Lung microvascular endothelial cell (primary cell): Measurements from ENCODE around the gene TSPAN13. TPM values are rescaled to one million over a fixed set of nuclear protein-coding genes. Genes with fewer than 3 reads are reported as not detected.
A peak's percentile ranks its signal among the peaks of the same experiment; 100 is the strongest.

Experiments
- DNase-seq, 2 donors: peaks; one replicate each; pipeline versions ENCODE4 v3.0.0 to v3.0.0-alpha.2; 2010; ENCODE audit warnings: low read depth in 2 of 2
- total RNA-seq: library from RNA; depleted of rRNA; stranded (reverse); fragments of >200 nt; gene quantifications from 2 replicates; pipeline ENCODE4 v1.2.1, GENCODE V29; 2014

The TSPAN13 gene
- 45.1 and 74.6 TPM in 2 replicates for total RNA-seq

GRCh38 chr7:16753102-16753931, at the start of gene TSPAN13:
Gene TSPAN13 (plus strand): TSS chr7:16753755. CDS start chr7:16753968, 213 bp downstream.
- peak; percentile 51 to 84 for DNase-seq

- no peak for DNase-seq
Measured at GRCh38 chr7:16708511-16708910, 45.0 kb upstream of the TSPAN13 start.

GRCh38 chr7:16708980-16709379, 44.6 kb upstream of the TSPAN13 start:
- peak in 1 of 2 donors; percentile 91 for DNase-seq

GRCh38 chr7:16710651-16711050, 42.9 kb upstream of the TSPAN13 start:
- no peak for DNase-seq

- DNase-seq, result no peak
Measured at GRCh38 chr7:16711730-16712129, 41.8 kb upstream of the TSPAN13 start.

GRCh38 chr7:16712916-16713315, 40.6 kb upstream of the TSPAN13 start:
- DNase-seq, result no peak

GRCh38 chr7:16715928-16716327, 37.6 kb upstream of the TSPAN13 start:
- DNase-seq, result no peak

GRCh38 chr7:16718111-16718656, 35.4 kb upstream of the TSPAN13 start:
- no peak for DNase-seq

- DNase-seq, result no peak
Measured at GRCh38 chr7:16719699-16720098, 33.9 kb upstream of the TSPAN13 start.

GRCh38 chr7:16721541-16721940, 32.0 kb upstream of the TSPAN13 start:
- DNase-seq, result no peak

GRCh38 chr7:16724344-16724743, 29.2 kb upstream of the TSPAN13 start:
- DNase-seq, result no peak

- no peak for DNase-seq
Measured at GRCh38 chr7:16726189-16726588, 27.4 kb upstream of the TSPAN13 start.

GRCh38 chr7:16727736-16728135, 25.8 kb upstream of the TSPAN13 start:
- DNase-seq, result no peak

- DNase-seq, result no peak
Measured at GRCh38 chr7:16728811-16729210, 24.7 kb upstream of the TSPAN13 start.

- DNase-seq, result no peak
Measured at GRCh38 chr7:16729541-16729940, 24.0 kb upstream of the TSPAN13 start.

- no peak for DNase-seq
Measured at GRCh38 chr7:16730937-16731336, 22.6 kb upstream of the TSPAN13 start.

GRCh38 chr7:16732828-16733227, 20.7 kb upstream of the TSPAN13 start:
- no peak for DNase-seq

- DNase-seq, result no peak
Measured at GRCh38 chr7:16734148-16734726, 19.3 kb upstream of the TSPAN13 start.

GRCh38 chr7:16735020-16735419, 18.5 kb upstream of the TSPAN13 start:
- no peak for DNase-seq

- DNase-seq, result no peak
Measured at GRCh38 chr7:16738011-16738688, 15.4 kb upstream of the TSPAN13 start.

GRCh38 chr7:16739863-16740622, 13.5 kb upstream of the TSPAN13 start:
- peak in 1 of 2 donors; percentile 90 for DNase-seq

GRCh38 chr7:16740623-16740953, 13.0 kb upstream of the TSPAN13 start:
- no peak for DNase-seq
